H9 (cell line): Measurements from ENCODE around the gene MCAM. TPM values are rescaled to one million over a fixed set of nuclear protein-coding genes. Genes with fewer than 3 reads are reported as not detected.

Experiments
- DNase-seq: peaks from one replicate; pipeline ENCODE4 v3.0.0-alpha.2; 2017
- H2AFZ ChIP-seq: one replicate; pipeline ENCODE4 v1.6.1; 2013; ENCODE audit warnings: mild to moderate bottlenecking, low read length, control low read depth, moderate library complexity
- H2AK5ac ChIP-seq: 2 replicates; pipeline ENCODE4 v1.6.1; 2013; ENCODE audit warnings: low read length, control low read depth, mixed read lengths; ENCODE audit not compliant: insufficient read length
- H2BK120ac ChIP-seq: one replicate; pipeline ENCODE4 v1.6.1; 2013; ENCODE audit warnings: low read depth, mild to moderate bottlenecking, low read length, control low read depth, inconsistent platforms; ENCODE audit not compliant: poor library complexity, severe bottlenecking
- H2BK12ac ChIP-seq: 2 replicates; pipeline ENCODE4 v1.6.1; 2013; ENCODE audit warnings: low read length, control low read depth, mixed read lengths, low read depth; ENCODE audit not compliant: insufficient read length
- H2BK15ac ChIP-seq: 2 replicates; pipeline ENCODE4 v1.6.1; 2013; ENCODE audit warnings: low read depth, low read length, control low read depth
- H2BK20ac ChIP-seq: one replicate; pipeline ENCODE4 v1.6.1; 2013; ENCODE audit warnings: low read depth, mild to moderate bottlenecking, low read length, control low read depth, inconsistent platforms; ENCODE audit not compliant: poor library complexity, severe bottlenecking
- H2BK5ac ChIP-seq: 2 replicates; pipeline ENCODE4 v1.6.1; 2013; ENCODE audit warnings: low read length, control low read depth, mixed read lengths; ENCODE audit not compliant: insufficient read length
- H3K14ac ChIP-seq: 2 replicates; pipeline ENCODE4 v1.6.1; 2013; ENCODE audit warnings: low read length, control low read depth; ENCODE audit not compliant: insufficient read depth
- H3K18ac ChIP-seq: 2 replicates; pipeline ENCODE4 v1.6.1; 2013; ENCODE audit warnings: low read depth, mild to moderate bottlenecking, mixed read lengths, low read length, control low read depth; ENCODE audit not compliant: insufficient read length
- H3K23ac ChIP-seq: 2 replicates; pipeline ENCODE4 v1.6.1; 2013; ENCODE audit warnings: low read length, control low read depth, mixed read lengths, low read depth; ENCODE audit not compliant: insufficient read length
- H3K23me2 ChIP-seq: 2 replicates; pipeline ENCODE4 v1.6.1; 2013; ENCODE audit warnings: low read depth, mild to moderate bottlenecking, mixed read lengths, low read length, control low read depth; ENCODE audit not compliant: insufficient read length, poor library complexity, severe bottlenecking
- H3K27ac ChIP-seq: 2 replicates; pipeline ENCODE4 v1.5.1; 2013; ENCODE audit warnings: low read length, control low read depth, mixed read lengths, low read depth; ENCODE audit not compliant: insufficient read length
- H3K27me3 ChIP-seq: 2 replicates; pipeline ENCODE4 v1.6.1; 2013; ENCODE audit warnings: low read length, control low read depth, inconsistent platforms; ENCODE audit not compliant: insufficient read depth
- H3K4ac ChIP-seq: 2 replicates; pipeline ENCODE4 v1.6.1; 2013; ENCODE audit warnings: low read depth, mild to moderate bottlenecking, control low read depth, inconsistent platforms, low read length, moderate library complexity
- H3K4me1 ChIP-seq: 2 replicates; pipeline ENCODE4 v1.6.1; 2013; ENCODE audit warnings: low read length, control low read depth, inconsistent platforms; ENCODE audit not compliant: insufficient read depth
- H3K4me2 ChIP-seq: 2 replicates; pipeline ENCODE4 v1.6.1; 2013; ENCODE audit warnings: low read length, control low read depth, mixed read lengths; ENCODE audit not compliant: insufficient read length, insufficient read depth
- H3K56ac ChIP-seq: 2 replicates; pipeline ENCODE4 v1.6.1; 2013; ENCODE audit warnings: low read depth, mild to moderate bottlenecking, mixed read lengths, low read length, control low read depth; ENCODE audit not compliant: insufficient read length
- H3K79me1 ChIP-seq: 2 replicates; pipeline ENCODE4 v1.6.1; 2013; ENCODE audit warnings: low read depth, mild to moderate bottlenecking, moderate library complexity, low read length, control low read depth, inconsistent platforms; ENCODE audit not compliant: insufficient read depth, poor library complexity, severe bottlenecking
- H3K79me2 ChIP-seq: 2 replicates; pipeline ENCODE4 v1.6.1; 2013; ENCODE audit warnings: low read length, control low read depth, inconsistent platforms; ENCODE audit not compliant: insufficient read depth
- H3K9ac ChIP-seq: 2 replicates; pipeline ENCODE4 v1.6.1; 2013; ENCODE audit warnings: low read length, control low read depth, mixed read lengths; ENCODE audit not compliant: insufficient read length; ENCODE audit errors: extremely low read depth
- H3K9me3 ChIP-seq: one replicate; pipeline ENCODE4 v1.6.1; 2013; ENCODE audit warnings: low read depth, low read length, inconsistent platforms; ENCODE audit not compliant: control insufficient read depth
- H3T11ph ChIP-seq: one replicate; pipeline ENCODE4 v1.6.1; 2013; ENCODE audit warnings: mild to moderate bottlenecking, low read length, control low read depth, inconsistent platforms
- H4K20me1 ChIP-seq: one replicate; pipeline ENCODE4 v1.6.1; 2013; ENCODE audit not compliant: control insufficient read depth, insufficient read length, insufficient read depth
- H4K5ac ChIP-seq: 2 replicates; pipeline ENCODE4 v1.6.1; 2013; ENCODE audit warnings: low read depth, mild to moderate bottlenecking, mixed read lengths, low read length, control low read depth; ENCODE audit not compliant: insufficient read length
- H4K8ac ChIP-seq: replicated peaks from 2 replicates; pipeline ENCODE4 v1.6.1; 2013; ENCODE audit warnings: low read length, control low read depth, mixed read lengths, low read depth; ENCODE audit not compliant: insufficient read length
- H4K91ac ChIP-seq: 2 replicates; pipeline ENCODE4 v1.6.1; 2013; ENCODE audit warnings: low read depth, mild to moderate bottlenecking, moderate library complexity, mixed read lengths, low read length, control low read depth; ENCODE audit not compliant: insufficient read length
- H3K27ac Mint-ChIP-seq, 3 experiments: 2 replicates in 2 of 3; 3 replicates in 1 of 3; pipeline ENCODE4 v1.8.0; 2020 to 2021; ENCODE audit warnings: mixed read lengths in 3 of 3, mild to moderate bottlenecking in 1 of 3, moderate library complexity in 1 of 3
- H3K27me3 Mint-ChIP-seq: 2 replicates; pipeline ENCODE4 v1.8.0; 2021; ENCODE audit warnings: low read depth, mild to moderate bottlenecking, moderate library complexity, mixed read lengths
- H3K36me3 Mint-ChIP-seq, 3 experiments: 2 replicates in 2 of 3; 3 replicates in 1 of 3; pipeline ENCODE4 v1.8.0; 2020 to 2021; ENCODE audit warnings: low read depth in 3 of 3, mixed read lengths in 3 of 3; ENCODE audit not compliant: insufficient read depth in 1 of 3
- H3K4me1 Mint-ChIP-seq, 2 experiments: 2 replicates each; pipeline ENCODE4 v1.8.0; 2020; ENCODE audit warnings: mixed read lengths in 2 of 2
- H3K4me3 Mint-ChIP-seq, 2 experiments: 2 replicates in 1 of 2; 3 replicates in 1 of 2; pipeline ENCODE4 v1.8.0; 2020 to 2021; ENCODE audit warnings: mild to moderate bottlenecking in 2 of 2, mixed read lengths in 2 of 2, moderate library complexity in 1 of 2
- H3K9me3 Mint-ChIP-seq, 2 experiments: 2 replicates in 1 of 2; 3 replicates in 1 of 2; pipeline ENCODE4 v1.8.0; 2020; ENCODE audit warnings: mild to moderate bottlenecking in 2 of 2, mixed read lengths in 2 of 2, moderate library complexity in 1 of 2
- CTCF ChIP-seq: fragments of 200-600 bp; sonication (generic); conservative IDR thresholded peaks from 3 replicates; pipeline ENCODE4 v1.8.0; 2021; ENCODE audit warnings: antibody characterized with exemption, mild to moderate bottlenecking
- WGBS: extraction: QIAGEN DNeasy Blood & Tissue Kit; methylation state at CpG from one replicate; pipeline ENCODE4 v1.1.7; 2013; ENCODE audit warnings: missing lambda C conversion rate, low lambda C conversion rate, mixed read lengths; ENCODE audit not compliant: insufficient read length; ENCODE audit errors: extremely low coverage; 5-methylcytosine and 5-hydroxymethylcytosine counted together
- total RNA-seq: library from RNA; stranded (reverse); gene quantifications from 2 replicates; pipeline ENCODE4 v1.2.1, GENCODE V29; 2021

Gene MCAM
- total RNA-seq, 1 experiment from 2014 or later, result 21.5 TPM

DNA sequence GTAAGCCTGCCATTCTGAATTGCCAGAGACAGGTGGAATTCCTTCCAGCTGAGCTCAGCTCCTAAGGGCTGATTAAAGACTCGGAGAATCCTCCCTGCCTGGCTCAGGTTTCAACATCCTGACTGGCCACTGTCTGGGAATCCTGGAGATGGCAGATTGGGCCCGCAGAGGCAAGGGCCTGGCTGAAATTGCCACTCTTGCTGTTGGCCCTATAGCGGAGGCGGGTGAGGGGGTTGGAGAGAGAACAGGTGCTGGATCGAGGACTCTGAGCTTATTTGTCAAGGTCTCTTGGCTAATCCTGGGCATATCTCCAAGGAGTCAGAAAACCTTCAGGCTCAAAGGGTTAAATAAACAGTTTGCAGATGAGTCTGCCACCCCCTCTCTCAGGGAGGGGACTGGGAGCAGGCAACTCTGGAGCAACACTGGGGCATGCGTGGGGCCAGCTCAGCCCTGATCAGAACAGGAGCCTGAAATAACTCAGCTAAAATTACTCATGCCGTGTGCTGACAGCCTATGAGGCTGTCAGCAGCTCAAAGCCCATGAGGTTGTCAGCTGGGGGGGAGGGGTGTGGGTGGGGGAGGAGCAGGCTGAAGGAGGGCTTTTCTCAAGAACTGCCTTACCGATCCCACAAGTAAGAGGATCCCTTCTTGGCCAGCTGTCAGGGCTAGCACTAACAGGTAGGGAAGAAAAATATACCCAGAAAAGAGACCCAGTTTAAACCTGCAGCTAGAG, 44.3 kb upstream of the MCAM start:
- no peak overlapping the region for H3K56ac ChIP-seq
- no peak overlapping the region for H3K14ac ChIP-seq
- H3K9me3 Mint-ChIP-seq, result peaks cover 2 to 5% of the 10 kb centered on the region in 2 experiments; a peak in 2 of 5 replicates
- peaks cover 23% of the 10 kb centered on the region; the same call in 1 of the 2 replicates for H3K27me3 ChIP-seq
- no peak overlapping the region for H3K23ac ChIP-seq
- no peak overlapping the region for H2AFZ ChIP-seq
- H3K4me1 ChIP-seq, result peaks cover 7% of the 10 kb centered on the region; the same call in 1 of the 2 replicates
- H3K9me3 ChIP-seq, result no peaks in the 10 kb centered on the region
- TF ChIP-seq CTCF, result no peak
- H3K4me3 Mint-ChIP-seq, result peak overlapping the region; percentile 21 to 67; a peak in 4 of 5 replicates
- H2BK20ac ChIP-seq, result no peak overlapping the region
- H3K4me2 ChIP-seq, result peak overlapping the region; percentile 40
- peak; percentile 82 for DNase-seq
- peaks cover 62% of the 10 kb centered on the region for H3K27me3 Mint-ChIP-seq
- peak overlapping the region in 2 of 3 experiments; percentile 28 to 65; a peak in 1 of 7 replicates for H3K27ac Mint-ChIP-seq
- no CpG with 5 or more reads among the region's 8 CpGs for WGBS
- H3K27ac ChIP-seq, result no peak overlapping the region
- H4K20me1 ChIP-seq, result peaks cover 8% of the 10 kb centered on the region
- no peak overlapping the region for H2BK12ac ChIP-seq
- no peak overlapping the region for H3K9ac ChIP-seq
- H3K79me1 ChIP-seq, result no peaks in the 10 kb centered on the region
- H2BK120ac ChIP-seq, result no peak overlapping the region
- H3K79me2 ChIP-seq, result no peaks in the 10 kb centered on the region
- H4K8ac ChIP-seq, result no peak overlapping the region
- peaks cover 13 to 28% (median 26%) of the 10 kb centered on the region in 3 experiments for H3K36me3 Mint-ChIP-seq
- H2BK15ac ChIP-seq, result no peak overlapping the region
- no peak overlapping the region for H2AK5ac ChIP-seq
- H3K4me1 Mint-ChIP-seq, result peaks cover 38 to 42% of the 10 kb centered on the region in 2 experiments
- H4K91ac ChIP-seq, result no peak overlapping the region
- no peak overlapping the region for H2BK5ac ChIP-seq
- H3K4ac ChIP-seq, result no peak overlapping the region
- no peak overlapping the region for H3T11ph ChIP-seq
- H4K5ac ChIP-seq, result no peak overlapping the region
- H3K18ac ChIP-seq, result no peak overlapping the region
- H3K23me2 ChIP-seq, result peaks cover 10% of the 10 kb centered on the region
